GM12878 (cell line): ENCODE data around the gene SURF4. TPM values are rescaled to one million over a fixed set of nuclear protein-coding genes. Genes with fewer than 3 reads are reported as not detected.

Experiments
- ATAC-seq: fragments of 200-7000 bp; cut with Tn5 transposase; 3 replicates; pipeline ENCODE4 v1.9.1; 2020; ENCODE audit warnings: mild to moderate bottlenecking, moderate library complexity
- BruUV-seq: library from RNA; stranded (reverse); fragments of 400-500 nt; replicated peaks from 2 replicates; lab custom pipeline; 2021; lab: Mats Ljungman, UMichigan
- CTCF ChIA-PET: fragments of 300-600 bp; sonication (Branson Sonifier 250); formaldehyde crosslinking; extraction: SDS; loops from one replicate; lab custom pipeline; 2021; ENCODE audit warnings: inconsistent platforms; lab: Yijun Ruan, JAX
- POLR2A ChIA-PET: fragments of 350-600 bp; formaldehyde crosslinking; extraction: SDS; loops from one replicate; lab custom pipeline; 2021; ENCODE audit warnings: inconsistent platforms; lab: Charles Lee
- RAD21 ChIA-PET: fragments of 300-600 bp; sonication (Branson Sonifier 250); formaldehyde crosslinking; loops from one replicate; lab custom pipeline; 2023; ENCODE audit warnings: antibody characterized with exemption; ENCODE audit not compliant: unreplicated experiment; lab: Charles Lee
- SMC1A ChIA-PET: fragments of 300-600 bp; sonication (Branson Sonifier 250); formaldehyde crosslinking; loops from one replicate; lab custom pipeline; 2023; ENCODE audit not compliant: unreplicated experiment, uncharacterized antibody; lab: Charles Lee
- DNase-seq: peaks from one replicate; pipeline ENCODE4 v3.0.0-alpha.2; 2011; ENCODE audit warnings: low read depth, low spot score
- FAIRE-seq: peaks from 3 replicates; lab custom pipeline; 2011; peaks lifted over from hg19 to GRCh38; lab: Jason Lieb, UNC
- H2AFZ ChIP-seq: 2 replicates; pipeline ENCODE4 v1.6.0; 2011; ENCODE audit warnings: low read depth, low read length, control low read depth; ENCODE audit not compliant: control insufficient read depth
- H3K27ac ChIP-seq: 2 replicates; pipeline ENCODE4 v1.5.1; 2011; ENCODE audit warnings: control low read depth; ENCODE audit not compliant: control insufficient read depth, insufficient read depth
- H3K27me3 ChIP-seq, 2 experiments: replicated peaks in 1 of 2; 2 replicates each; pipeline versions ENCODE4 v1.6.0 to v1.6.1; 2011; ENCODE audit warnings: low read length in 1 of 2; ENCODE audit not compliant: control insufficient read depth in 2 of 2, insufficient read depth in 2 of 2
- H3K36me3 ChIP-seq, 2 experiments: 2 replicates each; pipeline ENCODE4 v1.5.1; 2011; ENCODE audit warnings: low read length in 1 of 2; ENCODE audit not compliant: control insufficient read depth in 2 of 2, insufficient read depth in 2 of 2
- H3K4me1 ChIP-seq: 2 replicates; pipeline ENCODE4 v1.6.1; 2011; ENCODE audit warnings: mild to moderate bottlenecking, low read length, moderate library complexity, mixed read lengths; ENCODE audit not compliant: control insufficient read depth, insufficient read depth
- H3K4me2 ChIP-seq: 2 replicates; pipeline ENCODE4 v1.6.0; 2011; ENCODE audit warnings: control low read depth; ENCODE audit not compliant: control insufficient read depth, insufficient read depth
- H3K4me3 ChIP-seq: fragments of 200-600 bp; sonication (generic); 2 replicates; pipeline ENCODE4 v1.5.1; 2016
- H3K79me2 ChIP-seq: 2 replicates; pipeline ENCODE4 v1.6.0; 2011; ENCODE audit warnings: low read length; ENCODE audit not compliant: control insufficient read depth, insufficient read depth
- H3K9ac ChIP-seq: 2 replicates; pipeline ENCODE4 v1.8.0; 2011; ENCODE audit warnings: low read length, control low read depth, mixed read lengths; ENCODE audit not compliant: control insufficient read depth, insufficient read depth
- H3K9me3 ChIP-seq: replicated peaks from 3 replicates; pipeline ENCODE4 v1.5.1; 2011; ENCODE audit warnings: mild to moderate bottlenecking, low read length; ENCODE audit not compliant: control insufficient read depth, insufficient read depth
- H4K20me1 ChIP-seq: 2 replicates; pipeline ENCODE4 v1.6.0; 2011; ENCODE audit not compliant: control insufficient read depth, insufficient read depth
- ATF7 ChIP-seq: fragments of 450-650 bp; IDR thresholded peaks from 2 replicates; pipeline ENCODE4 v1.6.1; 2016; ENCODE audit warnings: low read depth, mild to moderate bottlenecking
- BCL11A ChIP-seq: IDR thresholded peaks from 2 replicates; pipeline ENCODE4 v1.6.1; 2011; ENCODE audit warnings: low read depth, low read length
- BHLHE40 ChIP-seq, 2 experiments: fragments of 450-650 bp in 1 of 2; IDR thresholded peaks; 2 replicates each; pipeline ENCODE4 v1.6.1; 2011 to 2017; ENCODE audit warnings: low read depth in 2 of 2, borderline replicate concordance in 1 of 2, improper control_type of control experiment in 1 of 2, low read length in 1 of 2, mild to moderate bottlenecking in 1 of 2
- CREB1 ChIP-seq: IDR thresholded peaks from 2 replicates; pipeline ENCODE4 v1.6.1; 2012; ENCODE audit warnings: low read depth, mild to moderate bottlenecking, inconsistent platforms
- HDAC2 ChIP-seq: fragments of 200-600 bp; sonication (generic); IDR thresholded peaks from 2 replicates; pipeline ENCODE4 v1.6.1; 2017
- NBN ChIP-seq: fragments of 450-650 bp; IDR thresholded peaks from 2 replicates; pipeline ENCODE4 v1.6.1; 2016
- NFIC ChIP-seq: IDR thresholded peaks from 2 replicates; pipeline ENCODE4 v1.6.1; 2012; ENCODE audit warnings: low read depth, mild to moderate bottlenecking, inconsistent platforms, low read length, moderate library complexity
- RAD21 ChIP-seq: IDR thresholded peaks from 2 replicates; pipeline ENCODE4 v1.6.1; 2011; ENCODE audit warnings: mild to moderate bottlenecking, low read depth, low read length, moderate library complexity; ENCODE audit not compliant: insufficient read depth
- RB1 ChIP-seq: fragments of 450-650 bp; formaldehyde crosslinking; IDR thresholded peaks from 2 replicates; pipeline ENCODE4 v1.6.1; 2017; ENCODE audit warnings: mild to moderate bottlenecking, borderline replicate concordance
- RUNX3 ChIP-seq: IDR thresholded peaks from 2 replicates; pipeline ENCODE4 v1.6.1; 2012; ENCODE audit warnings: low read length, inconsistent platforms
- SMC3 ChIP-seq: IDR thresholded peaks from 2 replicates; pipeline ENCODE4 v1.6.1; 2011; ENCODE audit warnings: low read length, improper control_type of control experiment, borderline replicate concordance
- WGBS: methylation state at CpG from one replicate; pipeline ENCODE4 v1.1.6; 2016; ENCODE audit warnings: low lambda C conversion rate; ENCODE audit not compliant: insufficient replicate concordance, insufficient coverage; ENCODE audit errors: missing lambda C conversion rate; 5-methylcytosine and 5-hydroxymethylcytosine counted together
- in situ Hi-C: fragments of 300-500 bp; cut with MboI; formaldehyde crosslinking; loops from 9 replicates; pipeline ENCODE4 v1.14.3; 2018; ENCODE audit warnings: mixed read lengths
- intact Hi-C: fragments of 100-400 bp; cut with micrococcal nuclease; formaldehyde crosslinking; loops from one replicate; pipeline ENCODE4 v1.14.2; 2022; ENCODE audit not compliant: unreplicated experiment
- polyA plus RNA-seq, 11 experiments: library from polyadenylated mRNA; depleted of rRNA in 4 of 11; unstranded in 6 of 11; stranded (reverse) in 5 of 11; fragments of >200 nt; fragmentation: Nextera tagmentation in 4 of 11; fragmentation: Illumina TruSeq in 1 of 11; extraction: Ambion mirVana in 4 of 11; extraction: Trizol in 1 of 11; gene quantifications; 1 replicate in 1 of 11; 2 replicates in 10 of 11; pipeline versions ENCODE4 v1.2.1 to v1.2.3, GENCODE V29; 2011 to 2016; ENCODE audit warnings: inconsistent platforms in 2 of 11, missing spikeins in 2 of 11, low read depth in 1 of 11
- total RNA-seq, 4 experiments: library from RNA; depleted of rRNA in 3 of 4; stranded (reverse); fragments of >200 nt in 3 of 4; fragmentation: Illumina TruSeq in 1 of 4; extraction: Trizol in 1 of 4; gene quantifications; 2 replicates each; pipeline versions ENCODE4 v1.2.1 to v1.2.3, GENCODE V29; 2013 to 2021
- TF ChIP-seq, protein P1 (sequence below): fragments of 450-650 bp; IDR thresholded peaks from 2 replicates; pipeline ENCODE4 v1.6.1; 2016; ENCODE audit warnings: mild to moderate bottlenecking

SURF4 gene
- total and polyA plus RNA-seq, 10 of the 15 experiments (the other 5 are each of a cell fraction or from before 2014, with no cell fraction given): 6.4 to 134 (median 78.7) TPM

DNA sequence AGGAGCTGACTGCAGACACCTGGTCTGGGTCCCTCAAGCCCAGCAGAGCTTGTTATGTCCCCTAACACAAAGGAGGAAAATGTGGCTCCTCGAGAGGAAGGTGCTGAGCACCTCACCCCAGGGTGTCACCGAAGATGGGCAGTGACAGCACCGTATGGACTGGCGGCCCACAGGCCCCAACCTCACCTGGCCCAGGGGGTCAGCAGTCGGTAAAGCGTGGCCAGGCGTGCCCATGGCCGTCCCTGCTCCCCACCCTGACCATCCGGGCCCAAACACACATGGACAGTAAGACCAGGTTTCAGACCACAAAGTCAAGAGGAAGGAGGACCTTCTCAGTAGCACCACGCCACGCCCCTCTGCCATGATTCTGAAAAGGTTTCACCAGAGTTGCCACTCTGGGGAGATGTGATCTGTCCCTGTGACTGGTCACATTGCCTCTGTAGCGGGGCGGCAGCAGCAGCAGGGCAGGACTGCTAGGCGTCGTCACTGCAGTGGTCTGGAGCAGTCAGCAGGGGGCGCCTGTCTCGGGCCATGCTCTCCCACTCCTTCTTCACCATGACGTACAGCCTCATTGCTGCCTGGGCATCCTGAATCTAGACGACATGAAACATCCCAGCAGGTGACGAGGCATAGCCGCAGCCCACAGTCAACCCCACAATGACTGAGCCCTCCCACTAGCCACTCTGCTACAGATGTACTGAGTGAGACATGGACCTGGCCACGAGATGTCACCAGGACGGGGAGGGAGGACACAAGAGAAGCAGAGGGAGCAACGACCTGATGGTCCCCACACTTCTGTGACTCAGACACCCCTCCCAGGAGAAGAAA lies 30.8 kb upstream of the SURF4 start (continued):
- TF ChIP-seq ATF7: peak; percentile 76
- TF ChIP-seq SMC3: peak; percentile 92
- TF ChIP-seq NBN: 0 out of 2 replicates have a peak, but pooled peaks have one; percentile 35
- peak in 1 of 2 experiments; percentile 40; a peak in 1 of 4 replicates for TF ChIP-seq BHLHE40 (IDR thresholded peaks at IDR 0.05; ENCODE audit: borderline replicate concordance in 1 of 2, low read depth in 2 of 2, low read length in 1 of 2)
- TF ChIP-seq RUNX3: peak; percentile 53
- peak; percentile 58 for TF ChIP-seq RAD21
- peak; percentile 88 for TF ChIP-seq CREB1
- no peak for TF ChIP-seq NFIC

DNA sequence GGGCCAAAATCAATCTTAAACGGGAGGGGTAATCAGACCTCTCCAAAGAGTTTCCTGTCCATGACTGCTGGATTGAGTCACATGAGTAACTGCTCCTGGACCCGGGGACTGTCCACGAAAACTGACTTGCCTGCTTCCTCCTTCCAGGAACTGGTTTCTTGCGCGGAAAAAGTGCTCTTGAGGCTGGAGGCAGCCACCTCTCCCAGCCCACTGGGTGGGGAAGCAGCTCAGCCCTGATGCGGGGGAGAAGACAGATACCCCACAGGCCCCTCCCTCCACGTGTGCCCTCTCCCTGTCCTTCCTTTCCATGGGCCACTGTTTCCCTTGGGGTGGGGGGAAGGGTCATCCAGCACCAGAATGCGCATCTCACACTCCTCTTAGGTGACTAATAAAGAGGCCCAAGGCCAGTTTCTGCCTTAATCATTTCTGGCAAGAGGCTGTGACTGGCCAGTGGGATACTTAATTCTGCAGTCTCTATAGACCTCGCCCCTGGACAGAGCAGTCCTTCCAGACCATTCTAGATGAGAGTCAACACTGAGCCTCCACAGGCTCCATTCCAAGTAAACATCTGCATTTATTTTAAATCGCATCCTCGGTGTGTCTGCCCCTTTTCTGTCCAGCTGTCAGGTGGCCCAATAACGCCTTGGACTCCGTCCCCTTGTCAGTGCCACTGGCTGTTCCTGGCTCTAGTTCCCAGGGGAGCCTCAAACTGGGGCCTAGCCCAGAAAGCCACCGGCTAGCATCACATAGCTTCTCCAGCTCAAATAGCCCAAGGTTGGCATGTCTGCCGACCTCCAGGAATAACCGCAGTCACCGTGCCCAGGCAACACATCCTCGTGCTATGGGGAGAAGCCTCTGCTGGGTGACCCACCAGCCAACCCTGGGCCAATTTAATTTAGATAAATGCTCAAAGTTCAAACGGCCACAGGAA lies 29.9 kb upstream of the SURF4 start:
- Histone ChIP-seq H2AFZ (no peak overlapping the region), H3K4me3 (no peak overlapping the region), H3K27me3 (no peaks in the 10 kb centered on the region), H4K20me1 (no peaks in the 10 kb centered on the region; the same call in 1 of the 2 replicates), H3K9me3 (no peaks in the 10 kb centered on the region), H3K36me3 (peaks cover 31 to 33% of the 10 kb centered on the region in 2 experiments; a peak in 3 of 4 replicates), H3K9ac (no peak overlapping the region), H3K27ac (no peak overlapping the region), H3K79me2 (no peaks in the 10 kb centered on the region), H3K4me1 (no peaks in the 10 kb centered on the region), H3K4me2 (no peak overlapping the region)
- in situ Hi-C loops (loop anchor here (5.0 kb wide), 1 partner anchor 77 kb away; no protein-coding TSS in a partner anchor), intact Hi-C loops (no loop called here)
- ChIA-PET CTCF (interaction anchor here (0.6 to 1.4 kb wide), 8 partner anchors 10 to 249 kb away, joined by 3 to 5 read pairs (median 4); no protein-coding TSS in a partner anchor), SMC1A (interaction anchor here (1.3 to 1.7 kb wide), 2 partner anchors 18 to 32 kb away, joined by 3 read pairs; no protein-coding TSS in a partner anchor), POLR2A (no interaction called here), RAD21 (interaction anchor here (1.5 kb wide), 1 partner anchor 54 kb away, joined by 3 read pairs; no protein-coding TSS in a partner anchor)
- no peak for TF ChIP-seq RB1
- TF ChIP-seq BCL11A: no peak
- TF ChIP-seq, protein P1, sequence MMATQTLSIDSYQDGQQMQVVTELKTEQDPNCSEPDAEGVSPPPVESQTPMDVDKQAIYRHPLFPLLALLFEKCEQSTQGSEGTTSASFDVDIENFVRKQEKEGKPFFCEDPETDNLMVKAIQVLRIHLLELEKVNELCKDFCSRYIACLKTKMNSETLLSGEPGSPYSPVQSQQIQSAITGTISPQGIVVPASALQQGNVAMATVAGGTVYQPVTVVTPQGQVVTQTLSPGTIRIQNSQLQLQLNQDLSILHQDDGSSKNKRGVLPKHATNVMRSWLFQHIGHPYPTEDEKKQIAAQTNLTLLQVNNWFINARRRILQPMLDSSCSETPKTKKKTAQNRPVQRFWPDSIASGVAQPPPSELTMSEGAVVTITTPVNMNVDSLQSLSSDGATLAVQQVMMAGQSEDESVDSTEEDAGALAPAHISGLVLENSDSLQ: no peak
- no peak for TF ChIP-seq HDAC2
- no peak for FAIRE-seq
- no peak for ATAC-seq
- DNase-seq: no peak
- BruUV-seq: no TSS peak
- WGBS: 86% methylated on average over 19 of the region's 19 CpGs
